Central memory CD8-positive, alpha-beta T cell (primary cell): ENCODE measurements around the gene LECT2.

ENCODE experiments used
- ATAC-seq: fragments of 150-1000 bp; cut with Tn5 transposase; replicated peaks from 2 replicates; pipeline ENCODE4 v1.10.0; 2022; ENCODE audit warnings: mild to moderate bottlenecking, moderate FRiP score, moderate number of reproducible peaks; ENCODE audit not compliant: poor library complexity, severe bottlenecking; ENCODE audit errors: extremely low read depth
- DNase-seq, 2 donors: peaks; one replicate each; pipeline ENCODE4 v3.0.0; 2021; ENCODE audit warnings: low spot score in 2 of 2
- H3K27ac Mint-ChIP-seq: one replicate; pipeline ENCODE4 v1.8.0; 2022; ENCODE audit warnings: low read depth, mild to moderate bottlenecking, moderate library complexity, mixed read lengths
- H3K27me3 Mint-ChIP-seq: one replicate; pipeline ENCODE4 v1.8.0; 2022; ENCODE audit warnings: mixed read lengths
- H3K36me3 Mint-ChIP-seq: one replicate; pipeline ENCODE4 v1.8.0; 2022; ENCODE audit warnings: mild to moderate bottlenecking, moderate library complexity, mixed read lengths; ENCODE audit not compliant: insufficient read depth
- H3K4me1 Mint-ChIP-seq: one replicate; pipeline ENCODE4 v1.8.0; 2022; ENCODE audit warnings: mixed read lengths
- H3K4me3 Mint-ChIP-seq: one replicate; pipeline ENCODE4 v1.8.0; 2022; ENCODE audit warnings: mild to moderate bottlenecking, moderate library complexity, mixed read lengths
- H3K9me3 Mint-ChIP-seq: one replicate; pipeline ENCODE4 v1.8.0; 2022; ENCODE audit warnings: mixed read lengths

Gene LECT2

GRCh38 chr5:135950611-135951010 is 4.2 kb downstream of the LECT2 start:
- no peak for DNase-seq
- Mint-ChIP-seq H3K27me3 (peaks cover 35% of the 10 kb centered on the region), H3K36me3 (no peaks in the 10 kb centered on the region), H3K9me3 (no peaks in the 10 kb centered on the region), H3K27ac (no peak overlapping the region), H3K4me1 (no peaks in the 10 kb centered on the region), H3K4me3 (no peak overlapping the region)
- ATAC-seq = no peak

- H3K27ac Mint-ChIP-seq = no peak overlapping the region
- H3K27me3 Mint-ChIP-seq = peaks cover 41% of the 10 kb centered on the region
- no peaks in the 10 kb centered on the region for H3K9me3 Mint-ChIP-seq
- no peak for ATAC-seq
- DNase-seq = peak in 1 of 2 donors; percentile 16
- H3K4me1 Mint-ChIP-seq = no peaks in the 10 kb centered on the region
- no peaks in the 10 kb centered on the region for H3K36me3 Mint-ChIP-seq
- H3K4me3 Mint-ChIP-seq = no peak overlapping the region
These were observed 9.7 kb downstream of the LECT2 start for GRCh38 chr5:135944967-135945560.

GRCh38 chr5:135944564-135944963 is 10.2 kb downstream of the LECT2 start:
- no peak overlapping the region for H3K4me3 Mint-ChIP-seq
- no peaks in the 10 kb centered on the region for H3K36me3 Mint-ChIP-seq
- peaks cover 41% of the 10 kb centered on the region for H3K27me3 Mint-ChIP-seq
- H3K4me1 Mint-ChIP-seq = no peaks in the 10 kb centered on the region
- DNase-seq = no peak
- ATAC-seq = no peak
- H3K9me3 Mint-ChIP-seq = no peaks in the 10 kb centered on the region
- no peak overlapping the region for H3K27ac Mint-ChIP-seq

GRCh38 chr5:135942202-135942771 is 12.5 kb downstream of the LECT2 start:
- DNase-seq (no peak), ATAC-seq (no peak)
- Mint-ChIP-seq H3K4me1 (no peaks in the 10 kb centered on the region), H3K4me3 (no peak overlapping the region), H3K27me3 (peaks cover 55% of the 10 kb centered on the region), H3K36me3 (no peaks in the 10 kb centered on the region), H3K27ac (no peak overlapping the region), H3K9me3 (no peaks in the 10 kb centered on the region)

GRCh38 chr5:135941711-135942110 is 13.1 kb downstream of the LECT2 start:
- no peaks in the 10 kb centered on the region for H3K4me1 Mint-ChIP-seq
- no peak for ATAC-seq
- H3K4me3 Mint-ChIP-seq = no peak overlapping the region
- H3K27ac Mint-ChIP-seq = no peak overlapping the region
- no peaks in the 10 kb centered on the region for H3K9me3 Mint-ChIP-seq
- no peak for DNase-seq
- H3K27me3 Mint-ChIP-seq = peaks cover 55% of the 10 kb centered on the region
- H3K36me3 Mint-ChIP-seq = no peaks in the 10 kb centered on the region

GRCh38 chr5:135937245-135937911 is 17.4 kb downstream of the LECT2 start:
- Mint-ChIP-seq H3K9me3 (no peaks in the 10 kb centered on the region), H3K4me3 (no peak overlapping the region), H3K36me3 (no peaks in the 10 kb centered on the region), H3K27me3 (peaks cover 51% of the 10 kb centered on the region), H3K27ac (no peak overlapping the region), H3K4me1 (no peaks in the 10 kb centered on the region)
- ATAC-seq (no peak), DNase-seq (no peak)

GRCh38 chr5:135934939-135935338 is 19.8 kb downstream of the LECT2 start:
- H3K4me1 Mint-ChIP-seq = no peaks in the 10 kb centered on the region
- H3K27me3 Mint-ChIP-seq = peaks cover 47% of the 10 kb centered on the region
- no peak overlapping the region for H3K4me3 Mint-ChIP-seq
- H3K9me3 Mint-ChIP-seq = no peaks in the 10 kb centered on the region
- H3K36me3 Mint-ChIP-seq = no peaks in the 10 kb centered on the region
- no peak overlapping the region for H3K27ac Mint-ChIP-seq
- no peak for ATAC-seq
- DNase-seq = no peak

- Mint-ChIP-seq H3K4me3 (no peak overlapping the region), H3K27ac (no peak overlapping the region), H3K9me3 (no peaks in the 10 kb centered on the region), H3K4me1 (no peaks in the 10 kb centered on the region), H3K36me3 (no peaks in the 10 kb centered on the region), H3K27me3 (peaks cover 66% of the 10 kb centered on the region)
- no peak for DNase-seq
- no peak for ATAC-seq
These were observed 23.9 kb downstream of the LECT2 start for GRCh38 chr5:135930949-135931295.

GRCh38 chr5:135930029-135930948 is 24.5 kb downstream of the LECT2 start:
- no peak overlapping the region for H3K27ac Mint-ChIP-seq
- DNase-seq (no peak), ATAC-seq (no peak)
- no peaks in the 10 kb centered on the region for H3K36me3 Mint-ChIP-seq
- H3K4me1 Mint-ChIP-seq = no peaks in the 10 kb centered on the region
- no peaks in the 10 kb centered on the region for H3K9me3 Mint-ChIP-seq
- H3K27me3 Mint-ChIP-seq = peaks cover 67% of the 10 kb centered on the region
- H3K4me3 Mint-ChIP-seq = no peak overlapping the region

GRCh38 chr5:135921388-135921787 is 33.4 kb downstream of the LECT2 start:
- DNase-seq = no peak
- no peak for ATAC-seq
- H3K9me3 Mint-ChIP-seq = no peaks in the 10 kb centered on the region
- no peaks in the 10 kb centered on the region for H3K36me3 Mint-ChIP-seq
- no peak overlapping the region for H3K4me3 Mint-ChIP-seq
- H3K27me3 Mint-ChIP-seq = peaks cover 65% of the 10 kb centered on the region
- no peak overlapping the region for H3K27ac Mint-ChIP-seq
- H3K4me1 Mint-ChIP-seq = peaks cover 13% of the 10 kb centered on the region

GRCh38 chr5:135920199-135920598 is 34.6 kb downstream of the LECT2 start:
- no peak for DNase-seq
- no peak overlapping the region for H3K4me3 Mint-ChIP-seq
- no peaks in the 10 kb centered on the region for H3K9me3 Mint-ChIP-seq

GRCh38 chr5:135916638-135917263 is 38.0 kb downstream of the LECT2 start:
- Mint-ChIP-seq H3K4me1 (peaks cover 17% of the 10 kb centered on the region), H3K9me3 (no peaks in the 10 kb centered on the region), H3K27ac (no peak overlapping the region), H3K27me3 (peaks cover 33% of the 10 kb centered on the region), H3K36me3 (no peaks in the 10 kb centered on the region), H3K4me3 (no peak overlapping the region)
- ATAC-seq = peak; percentile 61
- DNase-seq = no peak

More at GRCh38 chr5:135920199-135920598, 34.6 kb downstream of the LECT2 start:
- Mint-ChIP-seq H3K4me1 (peaks cover 17% of the 10 kb centered on the region), H3K27me3 (peaks cover 54% of the 10 kb centered on the region), H3K27ac (no peak overlapping the region), H3K36me3 (no peaks in the 10 kb centered on the region)
- ATAC-seq = no peak
